Measurements from ENCODE around the gene DDTL.
"Not testable (repeated sequence)": the region's sequence is repeated elsewhere in the genome, so short reads cannot be mapped to it uniquely, and the experiment has no call there.

- TF ChIP-seq CTCF (IDR thresholded peaks at IDR 0.05; ENCODE audit: low read depth, low read length); POLR2A (IDR thresholded peaks at IDR 0.05; ENCODE audit: extremely low read depth, insufficient read length); MYC (IDR thresholded peaks at IDR 0.05; ENCODE audit: low read depth, low read length); MAX (IDR thresholded peaks at IDR 0.05; ENCODE audit: low read depth, low read length): not testable (repeated sequence)
Observed at GRCh38 chr22:23979557-23980240, 13.0 kb downstream of the DDTL start, which contains the start of gene GSTT2.

Data from NB4 (cell line).